HG02798 (cell line): ENCODE measurements around the gene CCDC54.
"Not testable (repeated sequence)": the region's sequence is repeated elsewhere in the genome, so short reads cannot be mapped to it uniquely, and the experiment has no call there.

Experiments
- ATAC-seq: cut with Tn5 transposase; IDR thresholded peaks from one replicate; pipeline ENCODE4 v1.9.1; 2021; ENCODE audit warnings: mild to moderate bottlenecking; ENCODE audit not compliant: unreplicated experiment, poor library complexity

Gene CCDC54

DNA sequence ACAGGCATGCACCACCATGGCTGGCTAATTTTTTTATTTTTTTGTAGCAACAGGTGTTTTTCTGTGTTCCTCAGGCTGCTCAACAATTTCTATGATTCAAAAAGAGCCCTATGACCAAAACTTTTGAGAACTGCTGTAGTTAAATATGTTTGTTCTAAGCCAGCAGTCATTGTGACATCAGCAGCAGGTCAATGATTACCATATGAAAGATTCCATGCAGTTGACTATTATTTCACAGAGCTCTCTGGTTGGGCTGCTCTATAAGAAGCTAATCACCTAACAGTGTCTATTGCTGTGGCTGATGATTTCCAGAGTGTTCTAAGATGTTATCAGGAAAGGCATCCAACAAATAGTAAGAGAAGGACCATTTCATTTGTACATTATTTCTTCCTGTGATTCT is at the start of gene CCDC54:
Gene CCDC54 (plus strand): TSS at position 289 of the 400 bp plus-strand sequence. CDS start 149 bp downstream, outside the sequence.
- ATAC-seq: no peak

DNA sequence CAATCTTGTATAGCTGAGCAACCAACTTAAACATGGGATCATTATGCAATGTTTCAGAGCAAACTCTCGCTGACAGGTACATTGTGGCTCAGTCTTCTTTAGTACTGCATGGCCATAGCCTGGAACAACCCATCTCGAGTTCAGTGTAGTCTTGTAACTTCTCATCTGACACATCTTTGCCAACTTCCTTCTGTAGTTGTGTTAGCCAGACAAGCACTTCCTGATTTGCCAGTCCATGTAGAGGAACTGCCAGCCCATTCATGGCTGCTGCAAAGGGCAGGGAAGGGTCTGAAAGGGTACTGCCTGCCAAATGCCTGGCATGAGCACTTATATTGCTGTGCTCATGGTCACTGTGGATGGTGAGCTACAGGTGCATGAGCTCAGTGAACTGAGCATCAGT is 49.2 kb upstream of the CCDC54 start:
- ATAC-seq: no peak

DNA sequence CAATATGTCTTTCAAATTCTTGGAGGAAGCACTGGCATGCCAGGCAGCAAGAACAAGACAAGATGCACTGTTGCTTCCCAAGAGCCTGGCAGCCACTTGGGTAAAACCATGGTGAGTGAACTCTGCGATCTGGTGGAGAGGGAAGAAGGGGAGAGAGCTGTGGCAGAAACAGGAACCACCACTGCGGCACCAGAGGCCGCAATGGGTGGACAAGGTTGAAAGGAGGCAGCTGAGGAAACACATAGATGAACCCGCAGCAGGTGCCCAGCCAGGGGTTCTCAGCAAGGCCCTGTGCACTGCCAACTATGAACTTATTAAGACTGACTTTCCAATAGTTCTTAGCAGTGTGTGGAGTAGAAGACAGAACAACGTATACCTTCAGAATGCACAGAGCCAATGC is 48.2 kb upstream of the CCDC54 start:
- no peak for ATAC-seq

DNA sequence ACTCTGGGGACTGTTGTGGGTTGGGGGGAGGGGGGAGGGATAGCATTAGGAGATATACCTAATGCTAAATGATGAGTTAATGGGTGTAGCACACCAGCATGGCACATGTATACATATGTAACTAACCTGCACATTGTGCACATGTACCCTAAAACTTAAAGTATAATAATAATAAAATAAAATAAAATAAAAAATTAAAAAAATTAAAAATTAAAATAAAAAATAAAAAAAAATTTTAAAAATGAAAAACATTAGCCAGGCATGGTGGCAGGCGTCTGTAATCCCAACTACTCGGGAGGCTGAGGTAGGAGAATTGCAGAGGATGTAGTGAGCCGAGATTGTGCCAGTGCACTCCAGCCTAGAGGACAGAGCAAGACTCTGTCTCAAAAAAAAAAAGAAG is 37.5 kb upstream of the CCDC54 start:
- ATAC-seq: not testable (repeated sequence)

DNA sequence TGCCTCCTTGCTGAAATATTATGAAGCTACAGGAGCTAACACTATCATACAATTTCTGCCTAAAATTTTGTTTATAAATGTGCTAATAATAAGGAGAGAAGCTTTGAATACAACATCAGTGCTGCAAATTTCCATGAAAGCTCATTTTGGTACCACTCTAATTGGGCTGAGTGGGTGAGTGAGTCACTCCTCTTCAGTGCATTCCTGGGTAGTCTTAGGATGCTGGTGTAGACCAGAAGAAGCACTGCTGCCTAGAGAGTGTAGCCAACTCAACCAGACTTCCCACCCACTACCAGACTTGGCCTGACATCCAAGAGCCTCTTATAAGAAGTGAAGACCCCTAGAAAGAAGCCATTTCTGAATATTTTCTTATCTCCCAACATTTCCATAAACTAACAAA is 32.5 kb upstream of the CCDC54 start:
- no peak for ATAC-seq

DNA sequence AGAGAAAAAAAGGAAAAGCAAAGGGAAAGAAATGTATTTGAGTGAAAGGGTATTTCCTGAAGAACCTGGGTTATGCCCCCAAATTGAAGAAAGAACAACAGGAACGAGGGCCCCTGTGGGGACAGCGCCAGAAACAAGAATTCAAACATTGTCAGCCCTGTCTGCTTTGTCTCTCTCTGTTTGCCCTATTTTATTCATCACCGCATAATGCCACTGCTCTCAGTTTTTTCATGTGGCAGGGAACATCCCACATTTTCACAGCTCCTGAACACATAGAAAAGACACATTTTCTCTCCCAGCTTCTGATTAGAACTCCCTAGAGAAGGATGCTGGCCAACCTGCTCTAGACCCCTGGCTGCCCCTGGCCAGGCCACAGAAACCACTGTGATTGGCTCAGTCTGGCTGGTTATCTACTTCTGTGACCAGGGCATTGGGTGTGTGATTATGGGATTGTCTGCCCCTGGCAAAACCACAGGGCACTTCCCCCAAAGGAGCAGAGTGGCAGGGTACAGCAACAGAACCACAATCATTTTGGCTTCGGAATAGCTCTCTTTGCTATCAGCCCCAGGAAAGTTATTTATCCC is 31.3 kb upstream of the CCDC54 start:
- no peak for ATAC-seq

DNA sequence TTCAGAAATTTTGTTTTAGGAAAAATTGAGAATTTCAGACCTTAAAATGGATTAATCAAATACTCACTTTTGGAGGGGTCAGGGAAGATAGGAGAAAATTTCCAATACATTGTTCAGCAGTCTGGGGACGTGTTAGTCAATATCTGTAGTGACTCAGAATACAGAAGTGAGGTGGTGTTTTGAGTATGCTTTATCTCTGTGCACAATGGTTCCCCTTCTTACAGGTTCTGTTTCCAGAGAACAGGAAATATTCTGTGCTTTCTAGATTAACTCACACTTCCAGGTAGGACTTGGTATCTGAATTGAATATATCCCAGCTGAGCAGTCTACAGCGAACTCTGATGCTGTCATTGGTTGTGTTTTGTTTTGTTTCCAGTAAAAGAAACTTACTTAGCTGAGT is 30.7 kb upstream of the CCDC54 start:
- ATAC-seq: no peak

DNA sequence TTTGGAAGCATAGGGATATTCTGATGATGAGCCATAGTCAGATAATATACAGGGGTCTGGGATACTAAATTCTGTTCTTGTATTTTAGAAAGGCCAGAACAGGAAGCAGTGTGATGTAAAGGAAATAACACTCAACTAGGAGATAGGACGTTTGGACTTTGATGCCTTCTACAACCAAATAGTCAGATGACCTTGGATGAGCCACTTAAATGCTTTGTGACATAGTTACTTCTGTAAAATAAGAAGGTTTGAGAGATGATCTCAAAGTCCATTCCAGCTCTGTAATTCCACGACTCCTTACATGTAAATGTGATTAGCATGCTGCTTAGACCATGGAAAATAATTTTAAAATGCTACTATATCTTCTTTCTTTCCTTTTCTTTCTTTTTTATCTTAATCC is 29.5 kb upstream of the CCDC54 start:
- ATAC-seq: no peak

DNA sequence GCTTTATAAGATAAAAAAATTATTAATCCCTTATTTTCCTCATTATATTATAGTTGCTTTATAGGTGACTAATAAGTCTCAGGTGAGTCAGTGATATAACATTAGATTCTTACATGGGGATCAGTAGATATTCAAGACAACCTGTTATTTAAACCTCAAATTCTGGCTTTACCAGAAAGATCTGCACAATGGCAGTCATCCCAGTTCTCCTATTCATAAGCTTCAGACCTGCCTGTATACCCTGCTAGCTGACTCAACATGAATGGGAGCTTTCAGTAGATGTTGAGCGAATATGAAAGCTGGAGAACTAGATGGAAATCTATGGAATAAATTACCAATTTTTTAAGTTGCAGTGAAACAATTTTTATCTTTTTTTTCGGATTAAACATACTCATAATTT is 20.5 kb upstream of the CCDC54 start:
- ATAC-seq: no peak

DNA sequence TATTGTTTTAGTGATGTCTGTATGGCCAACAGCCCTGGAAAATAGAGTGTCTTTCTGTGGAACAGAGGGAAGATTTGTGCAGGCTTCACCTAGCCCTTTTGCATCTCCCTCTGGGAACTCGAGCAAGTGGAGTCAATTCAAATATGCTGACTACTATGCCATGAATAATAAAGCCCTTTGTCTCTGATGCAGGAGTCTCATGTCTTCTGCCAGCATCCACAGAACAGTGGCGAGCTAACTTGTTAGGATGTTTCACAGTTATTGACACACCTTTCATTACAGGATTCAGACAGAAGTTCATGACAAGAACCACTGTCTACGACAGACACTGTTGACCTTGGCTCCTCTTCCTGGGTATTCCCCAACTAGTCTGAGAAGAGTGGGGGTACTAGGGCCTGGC is 15.6 kb upstream of the CCDC54 start:
- ATAC-seq: no peak

DNA sequence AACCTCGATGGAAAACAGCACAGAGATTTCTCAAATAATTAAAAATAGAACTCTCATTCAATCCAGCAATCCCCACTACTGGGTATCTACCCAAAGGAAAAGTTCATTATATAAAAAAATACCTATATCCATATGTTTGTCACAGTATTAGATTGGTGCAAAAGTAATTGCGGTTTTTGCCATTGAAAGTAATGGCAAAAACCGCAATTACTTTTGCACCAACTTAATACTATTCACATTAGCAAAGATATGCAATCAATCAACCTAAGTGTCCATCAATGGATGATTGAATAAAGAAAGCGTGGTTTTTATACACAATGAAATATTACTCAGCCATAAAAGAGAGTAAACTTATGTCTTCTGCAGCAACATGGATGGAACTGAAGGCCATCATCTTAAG is 12.2 kb upstream of the CCDC54 start:
- ATAC-seq: no peak

DNA sequence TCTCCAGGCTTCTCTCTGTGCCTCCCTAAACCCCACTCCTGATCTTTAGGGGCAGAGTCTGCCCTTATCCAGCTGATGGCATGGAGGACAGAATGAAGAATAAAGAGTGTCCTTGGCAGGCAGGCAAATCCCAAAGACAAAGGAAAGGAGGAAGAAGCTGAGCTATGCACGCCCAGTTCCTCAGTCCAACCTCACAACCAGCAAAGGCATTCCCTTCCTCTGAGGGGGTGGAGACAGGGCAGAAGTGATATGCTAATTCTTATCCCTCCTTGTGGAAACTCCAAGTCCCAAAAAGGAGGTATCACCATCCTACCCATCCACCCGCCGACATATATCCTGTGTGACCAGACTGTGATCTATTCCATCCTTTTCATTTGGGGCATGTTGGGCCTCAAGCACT is 10.5 kb upstream of the CCDC54 start:
- no peak for ATAC-seq

DNA sequence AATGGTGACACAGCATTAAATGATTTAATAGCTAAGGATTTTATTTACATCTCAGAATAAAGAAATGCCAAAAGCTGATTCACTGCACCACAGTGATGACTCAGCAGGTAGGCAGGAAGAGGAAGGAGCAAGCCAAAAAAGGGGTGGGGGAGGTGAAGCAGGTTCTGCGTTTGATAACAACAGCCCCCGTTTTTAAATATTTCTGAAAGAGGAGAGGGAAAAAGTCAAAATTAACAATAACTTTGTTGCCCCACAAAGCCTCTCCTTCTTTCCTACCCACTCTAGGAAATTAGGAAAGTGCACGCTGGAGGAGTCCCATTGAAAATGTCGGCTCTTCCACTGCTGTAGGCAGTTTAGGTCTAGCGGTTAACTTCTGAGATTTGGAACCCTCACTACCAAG is 9.9 kb upstream of the CCDC54 start:
- no peak for ATAC-seq

DNA sequence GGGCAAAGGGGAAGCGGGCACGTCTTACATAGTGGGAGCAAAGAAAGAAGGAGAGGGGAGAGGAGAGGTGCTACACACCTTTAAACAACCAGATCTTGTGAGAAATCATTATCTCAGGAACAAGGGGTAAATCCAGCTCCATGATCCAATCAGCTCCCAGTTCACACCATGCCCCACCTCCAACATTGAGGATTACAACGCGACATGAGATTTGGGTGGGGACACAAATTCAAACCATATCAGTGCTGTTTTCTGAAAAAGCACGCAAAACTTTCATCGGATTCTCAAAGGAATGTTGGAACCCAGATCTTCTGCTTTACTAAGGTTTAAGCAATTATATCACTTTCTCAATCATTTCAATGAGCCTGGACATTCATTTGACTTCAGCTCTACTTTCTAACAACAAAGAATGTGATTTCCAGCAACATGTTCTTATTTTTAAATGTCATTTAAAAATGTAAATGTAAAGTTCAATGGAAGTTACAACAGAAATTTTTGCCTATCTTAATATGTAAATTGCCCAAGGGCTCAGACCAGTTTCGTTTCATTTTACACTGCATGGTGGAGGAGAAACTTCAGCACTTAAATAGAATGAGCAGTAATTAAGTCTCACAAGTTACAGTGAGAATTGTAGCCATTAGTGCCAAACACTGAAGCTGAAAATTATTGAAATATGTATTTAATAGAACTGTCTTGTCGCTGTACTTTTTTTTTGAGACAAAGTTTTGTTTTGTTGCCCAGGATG is 8.4 kb upstream of the CCDC54 start:
- no peak for ATAC-seq

DNA sequence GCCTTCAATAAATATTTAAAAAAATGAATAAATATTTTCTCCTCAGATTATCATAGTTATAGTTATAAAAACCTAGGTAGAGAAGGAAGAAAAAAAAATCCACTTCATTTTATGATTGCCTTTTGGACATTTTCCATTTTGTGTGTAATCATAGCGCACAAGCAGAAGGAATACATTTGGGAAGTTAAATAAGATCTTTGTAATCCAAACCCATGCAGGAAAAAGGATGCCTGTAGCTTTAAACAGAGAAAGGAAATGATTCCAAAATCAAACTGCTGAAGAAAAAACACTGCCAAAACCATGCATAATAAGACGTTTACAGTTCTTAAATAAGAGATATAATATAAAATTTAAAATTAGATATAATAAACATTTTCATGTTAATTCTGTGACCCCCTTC is 7.4 kb upstream of the CCDC54 start:
- no peak for ATAC-seq

DNA sequence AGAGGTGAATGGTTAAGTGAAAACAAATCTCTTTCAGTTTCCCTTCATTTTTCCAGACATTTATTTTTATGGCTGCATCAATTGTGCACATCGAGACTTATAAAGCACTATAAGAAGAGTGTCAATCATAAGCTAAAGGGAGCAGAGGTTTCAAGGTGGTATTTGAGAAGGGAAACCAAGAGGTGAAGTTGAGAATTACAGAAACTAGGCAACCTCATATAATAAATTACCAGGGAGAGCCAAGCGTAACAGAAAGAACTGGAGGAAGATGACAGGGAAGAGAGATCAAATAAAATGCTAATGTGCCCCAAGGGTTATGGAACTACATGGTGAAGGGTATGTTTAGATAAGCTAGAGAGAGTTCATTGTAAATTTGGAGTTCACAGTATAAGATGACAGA is 6.3 kb upstream of the CCDC54 start:
- no peak for ATAC-seq

DNA sequence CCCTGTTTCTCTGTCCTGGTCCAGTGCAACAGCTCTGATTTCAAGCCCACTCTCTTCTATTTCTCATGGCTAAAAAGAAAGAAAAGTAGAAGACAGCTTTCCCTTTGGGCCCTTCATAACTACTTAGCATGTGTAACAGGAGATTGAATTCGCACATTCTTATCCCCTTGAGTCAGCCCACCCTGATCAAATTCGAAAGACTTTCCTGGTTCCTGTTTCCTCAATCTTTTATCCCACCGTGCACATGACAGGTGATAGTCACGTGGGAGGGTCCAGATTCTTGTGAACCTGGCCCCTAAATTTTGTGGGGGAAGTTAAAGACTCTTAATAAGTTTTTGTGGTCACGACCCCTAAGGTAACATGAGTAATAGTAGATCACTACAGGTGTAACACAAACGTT is 4.7 kb upstream of the CCDC54 start:
- no peak for ATAC-seq

DNA sequence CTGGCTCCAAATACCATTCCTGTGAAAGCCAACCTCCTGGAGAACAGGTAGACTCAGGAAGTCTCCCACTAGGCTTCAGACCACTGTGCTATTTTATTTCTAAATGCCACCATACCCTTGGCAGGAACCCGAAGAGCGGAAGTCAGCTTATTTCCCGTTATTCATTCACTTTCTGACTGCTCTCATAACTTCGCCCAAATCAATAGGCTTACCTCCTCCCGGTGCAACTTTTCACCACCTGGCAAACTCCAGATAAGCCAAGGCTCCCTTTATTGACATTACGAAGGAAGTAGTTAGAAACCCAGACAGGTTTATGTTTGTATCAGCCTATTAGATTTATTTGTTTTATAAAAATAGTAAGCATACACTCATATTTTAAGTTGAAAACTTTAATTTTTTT is 3.3 kb upstream of the CCDC54 start:
- ATAC-seq: no peak

DNA sequence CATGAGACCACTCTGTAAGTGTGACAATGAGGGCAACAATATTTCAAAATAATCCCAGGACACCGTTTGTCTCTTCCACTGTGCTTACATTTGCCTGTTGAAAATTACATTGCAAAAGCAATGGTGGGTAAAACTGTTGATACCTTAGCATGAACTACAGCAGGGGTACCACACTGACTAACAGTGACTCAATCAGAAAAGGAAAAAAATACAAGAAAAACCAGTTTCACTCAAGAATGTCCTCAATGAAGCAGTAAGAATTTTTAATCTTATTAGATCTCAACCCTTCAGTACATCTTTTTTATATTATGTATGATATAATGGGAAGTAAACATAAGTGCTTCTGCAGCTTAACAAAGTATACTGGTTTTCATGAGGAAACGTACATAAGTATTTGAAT is 1.6 kb upstream of the CCDC54 start:
- no peak for ATAC-seq

DNA sequence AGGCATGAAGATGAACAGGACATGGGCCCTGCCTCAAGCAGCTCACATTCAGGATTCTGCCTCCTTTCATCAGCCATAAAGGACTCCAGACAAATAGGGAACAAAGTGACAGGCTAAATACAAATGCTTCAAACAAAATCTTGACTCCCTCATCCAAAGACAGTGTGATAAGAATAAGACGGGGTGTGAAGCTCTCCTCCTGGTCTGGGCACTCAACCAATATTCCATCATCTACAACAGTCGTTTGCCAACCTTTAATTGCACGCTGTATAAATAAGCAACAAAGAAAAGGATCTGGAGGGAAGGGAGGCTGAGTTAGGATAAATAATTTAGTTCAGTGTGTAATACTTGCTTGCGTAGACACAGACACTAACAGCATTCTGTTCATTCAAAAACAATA is 5.4 kb downstream of the CCDC54 start:
- no peak for ATAC-seq

DNA sequence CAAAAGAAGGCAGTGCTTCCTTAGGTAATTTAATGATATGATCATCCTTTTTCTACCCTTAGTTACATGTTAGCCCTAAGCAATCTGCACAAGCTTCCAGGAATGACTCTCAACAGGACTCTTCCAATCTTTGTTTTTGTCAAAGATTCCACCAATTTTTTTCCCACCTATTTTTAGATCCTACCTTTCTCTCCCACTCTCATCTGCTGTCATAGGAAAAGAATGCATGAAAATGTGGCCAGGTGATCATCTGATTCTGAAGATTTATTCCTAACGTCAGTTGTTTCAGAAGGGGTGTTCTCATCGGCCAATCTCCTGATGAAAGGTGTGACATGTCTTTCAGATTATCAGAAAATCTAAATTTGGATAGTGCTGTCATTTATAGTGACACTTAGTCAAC is 7.2 kb downstream of the CCDC54 start:
- no peak for ATAC-seq

DNA sequence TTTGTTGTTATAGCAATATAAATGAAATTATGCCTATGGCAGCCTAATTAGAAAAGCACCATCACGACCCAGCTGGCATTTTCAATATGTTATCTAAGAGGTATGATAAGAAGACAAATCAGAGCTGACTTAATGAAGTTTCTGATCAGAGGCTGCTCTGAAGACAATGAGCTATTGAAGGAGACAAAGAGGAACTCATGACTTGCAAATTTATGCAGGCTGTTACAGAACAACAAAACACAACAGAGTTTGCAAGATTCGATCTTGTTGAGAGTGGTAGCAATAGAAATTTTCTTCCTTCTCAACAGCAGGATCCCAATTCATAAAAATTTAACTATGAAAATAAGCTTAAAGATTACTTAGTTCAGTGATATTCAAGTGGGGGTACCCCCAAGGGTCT is 7.7 kb downstream of the CCDC54 start:
- no peak for ATAC-seq
